Suprapubic skin (tissue), 3 donors: Measurements from ENCODE around the gene TSPAN18.

ENCODE experiments used
- CTCF ChIP-seq, 2 donors: fragments of 200-600 bp in 1 of 2; fragments of 450-650 bp in 1 of 2; sonication (generic) in 1 of 2; IDR thresholded peaks; one replicate each; pipeline ENCODE4 v1.5.1; 2016 to 2019; ENCODE audit warnings: antibody characterized with exemption in 2 of 2, mild to moderate bottlenecking in 1 of 2, moderate library complexity in 1 of 2
- POLR2AphosphoS5 ChIP-seq, 3 donors: sonication (generic); formaldehyde crosslinking; IDR thresholded peaks; one replicate each; pipeline ENCODE4 v1.6.1; 2017; ENCODE audit warnings: antibody characterized with exemption in 3 of 3

- TF ChIP-seq CTCF (IDR thresholded peaks at IDR 0.05): no peak
- TF ChIP-seq POLR2AphosphoS5 (IDR thresholded peaks at IDR 0.05): no peak
Observed at GRCh38 chr11:44920451-44920850, 193.7 kb downstream of the TSPAN18 start.
